Vagina (tissue), 2 donors: ENCODE measurements around the gene NACAD. TPM values are rescaled to one million over a fixed set of nuclear protein-coding genes. Genes with fewer than 3 reads are reported as not detected.

ENCODE experiments used
- DNase-seq, 2 donors: peaks; one replicate each; pipeline ENCODE4 v3.0.0-alpha.2; 2017; ENCODE audit errors: extremely low spot score in 2 of 2
- H3K27ac ChIP-seq: fragments of 200-600 bp; sonication (generic); one replicate; pipeline ENCODE4 v1.5.1; 2019
- H3K27me3 ChIP-seq: fragments of 200-600 bp; sonication (generic); one replicate; pipeline ENCODE4 v1.5.1; 2019
- H3K36me3 ChIP-seq, 2 donors: fragments of 200-600 bp; sonication (generic); one replicate each; pipeline ENCODE4 v1.5.1; 2017 to 2019
- H3K4me1 ChIP-seq: fragments of 200-600 bp; sonication (generic); one replicate; pipeline ENCODE4 v1.5.1; 2019
- H3K4me3 ChIP-seq, 2 donors: fragments of 200-600 bp; sonication (generic); 1 replicate in 1 of 2; 2 replicates in 1 of 2; pipeline ENCODE4 v1.5.1; 2016 to 2019
- H3K9me3 ChIP-seq: fragments of 200-600 bp; sonication (generic); one replicate; pipeline ENCODE4 v1.5.1; 2019
- CTCF ChIP-seq, 3 experiments: fragments of 450-650 bp in 2 of 3; fragments of 200-600 bp in 1 of 3; sonication (generic) in 1 of 3; IDR thresholded peaks; one replicate each; pipeline ENCODE4 v1.5.1; 2017 to 2019; ENCODE audit warnings: antibody characterized with exemption in 3 of 3, mild to moderate bottlenecking in 2 of 3, moderate library complexity in 2 of 3
- POLR2A ChIP-seq, 2 donors: fragments of 450-650 bp; IDR thresholded peaks; one replicate each; pipeline ENCODE4 v1.6.1; 2017; ENCODE audit warnings: antibody characterized with exemption in 2 of 2, mild to moderate bottlenecking in 2 of 2, moderate library complexity in 2 of 2
- POLR2AphosphoS5 ChIP-seq, 2 donors: sonication (generic); formaldehyde crosslinking; IDR thresholded peaks; one replicate each; pipeline ENCODE4 v1.9.0; 2017; ENCODE audit warnings: antibody characterized with exemption in 2 of 2, mild to moderate bottlenecking in 2 of 2, low read depth in 1 of 2; ENCODE audit not compliant: insufficient read depth in 1 of 2
- intact Hi-C: fragments of 100-400 bp; cut with DNase I; formaldehyde crosslinking; loops from one replicate; pipeline ENCODE4 v1.15.1; 2023
- total RNA-seq: library from RNA; depleted of rRNA; stranded (reverse); fragments of >200 nt; gene quantifications from one replicate; pipeline ENCODE4 v1.2.3, GENCODE V29; 2016

Gene NACAD
- total RNA-seq, 1 donor from 2014 or later, result 9.6 TPM

- Histone ChIP-seq H3K27ac (no peak overlapping the region), H3K36me3 (peaks cover 0 to 13% of the 10 kb centered on the region in 2 donors), H3K4me3 (no peak overlapping the region), H3K9me3 (no peaks in the 10 kb centered on the region), H3K4me1 (no peaks in the 10 kb centered on the region), H3K27me3 (no peaks in the 10 kb centered on the region)
- intact Hi-C loops, result no loop called here
- no peak for DNase-seq
- TF ChIP-seq POLR2AphosphoS5 (IDR thresholded peaks at IDR 0.05; ENCODE audit: insufficient read depth in 1 of 2, low read depth in 1 of 2) (no peak), POLR2A (IDR thresholded peaks at IDR 0.05) (no peak), CTCF (IDR thresholded peaks at IDR 0.05) (no peak)
Observed at GRCh38 chr7:45061352-45061751, 27.4 kb downstream of the NACAD start.

- no peak for DNase-seq
- Histone ChIP-seq H3K27ac (no peak overlapping the region), H3K9me3 (no peaks in the 10 kb centered on the region), H3K36me3 (peaks cover 0 to 13% of the 10 kb centered on the region in 2 donors), H3K27me3 (no peaks in the 10 kb centered on the region), H3K4me3 (no peak overlapping the region), H3K4me1 (no peaks in the 10 kb centered on the region)
- no peak for TF ChIP-seq POLR2A (IDR thresholded peaks at IDR 0.05)
- TF ChIP-seq CTCF (IDR thresholded peaks at IDR 0.05), result no peak
- TF ChIP-seq POLR2AphosphoS5 (IDR thresholded peaks at IDR 0.05; ENCODE audit: insufficient read depth in 1 of 2, low read depth in 1 of 2), result no peak
- intact Hi-C loops, result no loop called here
Observed at GRCh38 chr7:45060295-45060694, 28.5 kb downstream of the NACAD start.

- Histone ChIP-seq H3K27ac (no peak overlapping the region), H3K27me3 (no peaks in the 10 kb centered on the region), H3K4me3 (no peak overlapping the region), H3K9me3 (no peaks in the 10 kb centered on the region), H3K36me3 (no peaks in the 10 kb centered on the region), H3K4me1 (no peaks in the 10 kb centered on the region)
- no peak for DNase-seq
- no peak for TF ChIP-seq POLR2A (IDR thresholded peaks at IDR 0.05)
- no peak for TF ChIP-seq POLR2AphosphoS5 (IDR thresholded peaks at IDR 0.05; ENCODE audit: insufficient read depth in 1 of 2, low read depth in 1 of 2)
- TF ChIP-seq CTCF (IDR thresholded peaks at IDR 0.05), result no peak
- intact Hi-C loops, result no loop called here
Observed at GRCh38 chr7:45057878-45058277, 30.9 kb downstream of the NACAD start.

- H3K36me3 ChIP-seq, result no peaks in the 10 kb centered on the region
- no peak overlapping the region for H3K27ac ChIP-seq
- no peak overlapping the region for H3K4me3 ChIP-seq
- TF ChIP-seq POLR2A (IDR thresholded peaks at IDR 0.05) (no peak), POLR2AphosphoS5 (IDR thresholded peaks at IDR 0.05; ENCODE audit: insufficient read depth in 1 of 2, low read depth in 1 of 2) (no peak), CTCF (IDR thresholded peaks at IDR 0.05) (no peak)
- no peaks in the 10 kb centered on the region for H3K9me3 ChIP-seq
- H3K27me3 ChIP-seq, result no peaks in the 10 kb centered on the region
- no peaks in the 10 kb centered on the region for H3K4me1 ChIP-seq
- intact Hi-C loops, result no loop called here
- DNase-seq, result no peak
Observed at GRCh38 chr7:45055594-45056219, 33.1 kb downstream of the NACAD start.

- TF ChIP-seq CTCF (IDR thresholded peaks at IDR 0.05) (no peak), POLR2AphosphoS5 (IDR thresholded peaks at IDR 0.05; ENCODE audit: insufficient read depth in 1 of 2, low read depth in 1 of 2) (no peak), POLR2A (IDR thresholded peaks at IDR 0.05) (no peak)
- no peak overlapping the region for H3K4me3 ChIP-seq
- no peaks in the 10 kb centered on the region for H3K9me3 ChIP-seq
- intact Hi-C loops, result no loop called here
- no peak for DNase-seq
- no peak overlapping the region for H3K27ac ChIP-seq
- H3K4me1 ChIP-seq, result no peaks in the 10 kb centered on the region
- no peaks in the 10 kb centered on the region for H3K27me3 ChIP-seq
- H3K36me3 ChIP-seq, result no peaks in the 10 kb centered on the region
Observed at GRCh38 chr7:45055016-45055415, 33.8 kb downstream of the NACAD start.
